Measurements from ENCODE around the gene ACBD6.

DNA sequence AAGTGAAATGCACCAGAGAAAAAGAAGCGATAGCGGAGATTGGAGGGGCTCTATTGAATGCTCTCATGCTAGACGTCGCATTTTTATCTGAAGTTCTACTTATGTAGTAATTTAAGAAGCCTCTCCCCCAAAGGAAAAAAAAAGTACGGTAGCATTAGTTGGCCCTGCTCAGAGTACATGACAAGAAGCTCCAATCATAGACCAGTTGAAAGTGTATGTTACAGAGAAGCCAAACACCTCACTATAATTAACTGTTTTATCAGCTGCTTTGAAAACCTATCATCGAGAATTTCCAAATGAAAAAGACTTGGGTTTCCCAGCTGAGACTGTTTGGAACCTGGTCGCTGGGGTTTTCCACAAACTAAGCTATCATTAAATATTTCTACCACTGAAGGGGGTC lies 36.8 kb upstream of the ACBD6 start:
- TF ChIP-seq, protein P1, sequence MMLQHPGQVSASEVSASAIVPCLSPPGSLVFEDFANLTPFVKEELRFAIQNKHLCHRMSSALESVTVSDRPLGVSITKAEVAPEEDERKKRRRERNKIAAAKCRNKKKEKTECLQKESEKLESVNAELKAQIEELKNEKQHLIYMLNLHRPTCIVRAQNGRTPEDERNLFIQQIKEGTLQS (IDR thresholded peaks at IDR 0.05): no peak
- TF ChIP-seq, protein P2, sequence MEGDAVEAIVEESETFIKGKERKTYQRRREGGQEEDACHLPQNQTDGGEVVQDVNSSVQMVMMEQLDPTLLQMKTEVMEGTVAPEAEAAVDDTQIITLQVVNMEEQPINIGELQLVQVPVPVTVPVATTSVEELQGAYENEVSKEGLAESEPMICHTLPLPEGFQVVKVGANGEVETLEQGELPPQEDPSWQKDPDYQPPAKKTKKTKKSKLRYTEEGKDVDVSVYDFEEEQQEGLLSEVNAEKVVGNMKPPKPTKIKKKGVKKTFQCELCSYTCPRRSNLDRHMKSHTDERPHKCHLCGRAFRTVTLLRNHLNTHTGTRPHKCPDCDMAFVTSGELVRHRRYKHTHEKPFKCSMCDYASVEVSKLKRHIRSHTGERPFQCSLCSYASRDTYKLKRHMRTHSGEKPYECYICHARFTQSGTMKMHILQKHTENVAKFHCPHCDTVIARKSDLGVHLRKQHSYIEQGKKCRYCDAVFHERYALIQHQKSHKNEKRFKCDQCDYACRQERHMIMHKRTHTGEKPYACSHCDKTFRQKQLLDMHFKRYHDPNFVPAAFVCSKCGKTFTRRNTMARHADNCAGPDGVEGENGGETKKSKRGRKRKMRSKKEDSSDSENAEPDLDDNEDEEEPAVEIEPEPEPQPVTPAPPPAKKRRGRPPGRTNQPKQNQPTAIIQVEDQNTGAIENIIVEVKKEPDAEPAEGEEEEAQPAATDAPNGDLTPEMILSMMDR (IDR thresholded peaks at IDR 0.05; ENCODE audit: low read depth, low read length, missing input control): no peak
- TF ChIP-seq SP1 (IDR thresholded peaks at IDR 0.05) (no peak), EGR1 (IDR thresholded peaks at IDR 0.05; ENCODE audit: low read depth in 2 of 2) (no peak), HNF4A (conservative IDR thresholded peaks at IDR 0.05) (no peak)
- TF ChIP-seq, protein P3, sequence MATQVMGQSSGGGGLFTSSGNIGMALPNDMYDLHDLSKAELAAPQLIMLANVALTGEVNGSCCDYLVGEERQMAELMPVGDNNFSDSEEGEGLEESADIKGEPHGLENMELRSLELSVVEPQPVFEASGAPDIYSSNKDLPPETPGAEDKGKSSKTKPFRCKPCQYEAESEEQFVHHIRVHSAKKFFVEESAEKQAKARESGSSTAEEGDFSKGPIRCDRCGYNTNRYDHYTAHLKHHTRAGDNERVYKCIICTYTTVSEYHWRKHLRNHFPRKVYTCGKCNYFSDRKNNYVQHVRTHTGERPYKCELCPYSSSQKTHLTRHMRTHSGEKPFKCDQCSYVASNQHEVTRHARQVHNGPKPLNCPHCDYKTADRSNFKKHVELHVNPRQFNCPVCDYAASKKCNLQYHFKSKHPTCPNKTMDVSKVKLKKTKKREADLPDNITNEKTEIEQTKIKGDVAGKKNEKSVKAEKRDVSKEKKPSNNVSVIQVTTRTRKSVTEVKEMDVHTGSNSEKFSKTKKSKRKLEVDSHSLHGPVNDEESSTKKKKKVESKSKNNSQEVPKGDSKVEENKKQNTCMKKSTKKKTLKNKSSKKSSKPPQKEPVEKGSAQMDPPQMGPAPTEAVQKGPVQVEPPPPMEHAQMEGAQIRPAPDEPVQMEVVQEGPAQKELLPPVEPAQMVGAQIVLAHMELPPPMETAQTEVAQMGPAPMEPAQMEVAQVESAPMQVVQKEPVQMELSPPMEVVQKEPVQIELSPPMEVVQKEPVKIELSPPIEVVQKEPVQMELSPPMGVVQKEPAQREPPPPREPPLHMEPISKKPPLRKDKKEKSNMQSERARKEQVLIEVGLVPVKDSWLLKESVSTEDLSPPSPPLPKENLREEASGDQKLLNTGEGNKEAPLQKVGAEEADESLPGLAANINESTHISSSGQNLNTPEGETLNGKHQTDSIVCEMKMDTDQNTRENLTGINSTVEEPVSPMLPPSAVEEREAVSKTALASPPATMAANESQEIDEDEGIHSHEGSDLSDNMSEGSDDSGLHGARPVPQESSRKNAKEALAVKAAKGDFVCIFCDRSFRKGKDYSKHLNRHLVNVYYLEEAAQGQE (IDR thresholded peaks at IDR 0.05): no peak

All from liver (tissue), 3 donors.